K562 (cell line): ENCODE results near the gene NECAB3. TPM values are rescaled to one million over a fixed set of nuclear protein-coding genes. Genes with fewer than 3 reads are reported as not detected.

ENCODE experiments used
- CBFA2T2 ChIP-seq: fragments of 450-650 bp; conservative IDR thresholded peaks from 2 replicates; pipeline ENCODE4 v1.6.1; 2017; ENCODE audit warnings: mild to moderate bottlenecking
- CC2D1A ChIP-seq: fragments of 450-650 bp; IDR thresholded peaks from 2 replicates; pipeline ENCODE4 v1.6.1; 2017; ENCODE audit warnings: mild to moderate bottlenecking
- FOXM1 ChIP-seq, 2 experiments: fragments of 450-650 bp in 1 of 2; sonication (generic) in 1 of 2; formaldehyde crosslinking in 1 of 2; IDR thresholded peaks; 2 replicates each; pipeline versions ENCODE4 v1.6.1 to v1.9.0; 2017 to 2022; ENCODE audit warnings: low read depth in 2 of 2, mild to moderate bottlenecking in 2 of 2, missing genetic modification reagents in 1 of 2, moderate library complexity in 1 of 2
- GATAD2B ChIP-seq: fragments of 450-650 bp; IDR thresholded peaks from 2 replicates; pipeline ENCODE4 v1.6.1; 2017; ENCODE audit warnings: mild to moderate bottlenecking, borderline replicate concordance
- HDAC1 ChIP-seq, 2 experiments: fragments of 450-650 bp; IDR thresholded peaks; 2 replicates each; pipeline ENCODE4 v1.6.1; 2016 to 2017; ENCODE audit warnings: inconsistent platforms in 1 of 2, mild to moderate bottlenecking in 1 of 2, moderate library complexity in 1 of 2
- KHSRP ChIP-seq: fragments of 450-650 bp; IDR thresholded peaks from 2 replicates; pipeline ENCODE4 v1.6.1; 2017
- L3MBTL2 ChIP-seq: fragments of 450-650 bp; IDR thresholded peaks from 2 replicates; pipeline ENCODE4 v1.6.1; 2016; ENCODE audit warnings: mild to moderate bottlenecking, moderate library complexity
- MAFG ChIP-seq: fragments of 450-650 bp; conservative IDR thresholded peaks from 2 replicates; pipeline ENCODE4 v1.6.1; 2016; ENCODE audit warnings: missing genetic modification characterization, missing compliant biosample characterization
- MECOM ChIP-seq: fragments of 250-450 bp; sonication (Bioruptor Pico); IDR thresholded peaks from 2 replicates; pipeline ENCODE4 v1.8.0; 2022; ENCODE audit warnings: inconsistent platforms
- MTA2 ChIP-seq: fragments of 450-650 bp; IDR thresholded peaks from 2 replicates; pipeline ENCODE4 v1.6.1; 2016; ENCODE audit warnings: low read depth
- NCOR1 ChIP-seq: fragments of 450-650 bp; IDR thresholded peaks from 2 replicates; pipeline ENCODE4 v1.6.1; 2016; ENCODE audit warnings: mild to moderate bottlenecking, moderate library complexity
- NEUROD1 ChIP-seq: fragments of 150-350 bp; IDR thresholded peaks from 2 replicates; pipeline ENCODE4 v1.6.1; 2014; ENCODE audit warnings: borderline replicate concordance, low read length, low read depth; ENCODE audit not compliant: partially characterized antibody
- NFE2 ChIP-seq: IDR thresholded peaks from 2 replicates; pipeline ENCODE4 v1.6.1; 2014; ENCODE audit warnings: antibody characterized with exemption, low read depth
- PHB2 ChIP-seq: fragments of 450-650 bp; IDR thresholded peaks from 2 replicates; pipeline ENCODE4 v1.6.1; 2017; ENCODE audit warnings: low read depth
- POLR2AphosphoS5 ChIP-seq: IDR thresholded peaks from 2 replicates; pipeline ENCODE4 v1.6.1; 2011; ENCODE audit warnings: mild to moderate bottlenecking, low read depth, low read length, moderate library complexity; ENCODE audit not compliant: control insufficient read depth, insufficient read depth
- SMARCA4 ChIP-seq: fragments of 450-650 bp; IDR thresholded peaks from 2 replicates; pipeline ENCODE4 v1.6.1; 2016
- TAF1 ChIP-seq: IDR thresholded peaks from 2 replicates; pipeline ENCODE4 v1.6.1; 2011; ENCODE audit warnings: mild to moderate bottlenecking, low read length, moderate library complexity; ENCODE audit not compliant: insufficient read depth, control insufficient read depth, severe bottlenecking; ENCODE audit errors: extremely low read depth
- TAL1 ChIP-seq: fragments of 450-650 bp; IDR thresholded peaks from 2 replicates; pipeline ENCODE4 v1.6.1; 2016; ENCODE audit warnings: mild to moderate bottlenecking
- TEAD4 ChIP-seq, 2 experiments: sonication (generic) in 1 of 2; formaldehyde crosslinking in 1 of 2; IDR thresholded peaks; 2 replicates each; pipeline versions ENCODE4 v1.6.1 to v1.8.0; 2012 to 2022; ENCODE audit warnings: borderline replicate concordance in 1 of 2, inconsistent platforms in 1 of 2, low read length in 1 of 2, mild to moderate bottlenecking in 1 of 2, missing genetic modification reagents in 1 of 2
- THRAP3 ChIP-seq: fragments of 450-650 bp; IDR thresholded peaks from 2 replicates; pipeline ENCODE4 v1.6.1; 2016; ENCODE audit warnings: mild to moderate bottlenecking, inconsistent platforms, borderline replicate concordance
- ZFP36 ChIP-seq: fragments of 150-350 bp; IDR thresholded peaks from 2 replicates; pipeline ENCODE4 v1.6.1; 2018; ENCODE audit warnings: low read length, low read depth; ENCODE audit not compliant: partially characterized antibody
- ZNF212 ChIP-seq: fragments of 450-650 bp; formaldehyde crosslinking; IDR thresholded peaks from 2 replicates; pipeline ENCODE4 v1.4.0; 2020; ENCODE audit warnings: mild to moderate bottlenecking
- ZNF217 ChIP-seq: sonication (generic); formaldehyde crosslinking; IDR thresholded peaks from 2 replicates; pipeline ENCODE4 v1.8.0; 2022; ENCODE audit warnings: mild to moderate bottlenecking, missing genetic modification reagents
- ZNF384 ChIP-seq: IDR thresholded peaks from 2 replicates; pipeline ENCODE4 v1.6.1; 2012; ENCODE audit warnings: low read depth, low read length, improper control_type of control experiment
- ZNF583 ChIP-seq: fragments of 250-450 bp; sonication (Bioruptor Pico); IDR thresholded peaks from 2 replicates; pipeline ENCODE4 v1.4.0; 2020
- ZNF668 ChIP-seq: fragments of 250-450 bp; sonication (Bioruptor Pico); IDR thresholded peaks from 2 replicates; pipeline ENCODE4 v1.8.0; 2022; ENCODE audit warnings: mild to moderate bottlenecking, inconsistent platforms
- ZNF766 ChIP-seq: fragments of 200-800 bp; sonication (Bioruptor generic); conservative IDR thresholded peaks from 2 replicates; pipeline ENCODE4 v1.6.1; 2016; ENCODE audit warnings: missing genetic modification characterization, missing compliant biosample characterization
- polyA plus RNA-seq, 8 experiments: library from polyadenylated mRNA; depleted of rRNA in 4 of 8; stranded (reverse) in 5 of 8; unstranded in 3 of 8; fragments of >200 nt; fragmentation: Nextera tagmentation in 2 of 8; fragmentation: Illumina TruSeq in 1 of 8; extraction: Ambion mirVana in 2 of 8; extraction: Trizol in 1 of 8; gene quantifications; 2 replicates each; pipeline versions ENCODE4 v1.2.1 to v1.2.3, GENCODE V29; 2011 to 2014; ENCODE audit warnings: inconsistent platforms in 1 of 8, missing spikeins in 1 of 8
- total RNA-seq, 7 experiments: library from RNA; depleted of rRNA in 6 of 7; stranded (reverse); fragments of >200 nt in 6 of 7; fragmentation: Illumina TruSeq in 2 of 7; extraction: Trizol in 2 of 7; gene quantifications; 2 replicates each; pipeline versions ENCODE4 v1.2.1 to v1.2.3, GENCODE V29; 2011 to 2021; ENCODE audit warnings: low replicate concordance in 1 of 7
- TF ChIP-seq, protein P1 (sequence below): fragments of 450-650 bp; IDR thresholded peaks from 2 replicates; pipeline ENCODE4 v1.6.1; 2017; ENCODE audit warnings: antibody characterized with exemption, mild to moderate bottlenecking

The NECAB3 gene
- total and polyA plus RNA-seq, 9 of the 15 experiments (the other 6 are each of a cell fraction or from before 2014, with no cell fraction given), result 0.94 to 63.3 (median 31.5) TPM

GRCh38 chr20:33688938-33689424 lies 14.8 kb upstream of the NECAB3 start (continued):
- peak; percentile 48; the same call in 1 of the 2 replicates for TF ChIP-seq ZNF384
- 0 out of 2 replicates have a peak, but pooled peaks have one; percentile 16 for TF ChIP-seq CC2D1A
- peak; percentile 95 for TF ChIP-seq ZFP36
- TF ChIP-seq L3MBTL2, result peak; percentile 30; the same call in 1 of the 2 replicates
- TF ChIP-seq FOXM1 (IDR thresholded peaks at IDR 0.05; ENCODE audit: low read depth), result peak; percentile 84
- TF ChIP-seq FOXM1 (CRISPR knock-in tag; IDR thresholded peaks at IDR 0.05; ENCODE audit: low read depth), result no peak
- TF ChIP-seq PHB2, result peak; percentile 63; the same call in 1 of the 2 replicates
- peak; percentile 83 for TF ChIP-seq MTA2
- TF ChIP-seq SMARCA4, result peak; percentile 91
- peak; percentile 92 for TF ChIP-seq TAL1
- 0 out of 2 replicates have a peak, but pooled peaks have one; percentile 15 for TF ChIP-seq ZNF668 (CRISPR knock-in tag)
- peak in 1 of 2 experiments; percentile 64; a peak in 2 of 4 replicates for TF ChIP-seq HDAC1 (IDR thresholded peaks at IDR 0.05)
- no peak for TF ChIP-seq ZNF583 (CRISPR knock-in tag)
- TF ChIP-seq POLR2AphosphoS5, result peak; percentile 81
- TF ChIP-seq NEUROD1, result peak; percentile 34
- peak; percentile 83; the same call in 1 of the 2 replicates for TF ChIP-seq ZNF766 (CRISPR knock-in tag)
- no peak for TF ChIP-seq KHSRP
- no peak for TF ChIP-seq ZNF212
- no peak for TF ChIP-seq THRAP3
- TF ChIP-seq CBFA2T2, result peak; percentile 92
- peak; percentile 74; the same call in 1 of the 2 replicates for TF ChIP-seq GATAD2B
- peak; percentile 93 for TF ChIP-seq TEAD4 (IDR thresholded peaks at IDR 0.05; ENCODE audit: low read length)
- TF ChIP-seq TEAD4 (CRISPR knock-in tag; IDR thresholded peaks at IDR 0.05; ENCODE audit: borderline replicate concordance), result no peak
- peak; percentile 66 for TF ChIP-seq MAFG (tag)
- TF ChIP-seq TAF1, result peak; percentile 21
- TF ChIP-seq NFE2, result peak; percentile 70
- peak; percentile 93 for TF ChIP-seq NCOR1
- no peak for TF ChIP-seq ZNF217
- TF ChIP-seq, protein P1, sequence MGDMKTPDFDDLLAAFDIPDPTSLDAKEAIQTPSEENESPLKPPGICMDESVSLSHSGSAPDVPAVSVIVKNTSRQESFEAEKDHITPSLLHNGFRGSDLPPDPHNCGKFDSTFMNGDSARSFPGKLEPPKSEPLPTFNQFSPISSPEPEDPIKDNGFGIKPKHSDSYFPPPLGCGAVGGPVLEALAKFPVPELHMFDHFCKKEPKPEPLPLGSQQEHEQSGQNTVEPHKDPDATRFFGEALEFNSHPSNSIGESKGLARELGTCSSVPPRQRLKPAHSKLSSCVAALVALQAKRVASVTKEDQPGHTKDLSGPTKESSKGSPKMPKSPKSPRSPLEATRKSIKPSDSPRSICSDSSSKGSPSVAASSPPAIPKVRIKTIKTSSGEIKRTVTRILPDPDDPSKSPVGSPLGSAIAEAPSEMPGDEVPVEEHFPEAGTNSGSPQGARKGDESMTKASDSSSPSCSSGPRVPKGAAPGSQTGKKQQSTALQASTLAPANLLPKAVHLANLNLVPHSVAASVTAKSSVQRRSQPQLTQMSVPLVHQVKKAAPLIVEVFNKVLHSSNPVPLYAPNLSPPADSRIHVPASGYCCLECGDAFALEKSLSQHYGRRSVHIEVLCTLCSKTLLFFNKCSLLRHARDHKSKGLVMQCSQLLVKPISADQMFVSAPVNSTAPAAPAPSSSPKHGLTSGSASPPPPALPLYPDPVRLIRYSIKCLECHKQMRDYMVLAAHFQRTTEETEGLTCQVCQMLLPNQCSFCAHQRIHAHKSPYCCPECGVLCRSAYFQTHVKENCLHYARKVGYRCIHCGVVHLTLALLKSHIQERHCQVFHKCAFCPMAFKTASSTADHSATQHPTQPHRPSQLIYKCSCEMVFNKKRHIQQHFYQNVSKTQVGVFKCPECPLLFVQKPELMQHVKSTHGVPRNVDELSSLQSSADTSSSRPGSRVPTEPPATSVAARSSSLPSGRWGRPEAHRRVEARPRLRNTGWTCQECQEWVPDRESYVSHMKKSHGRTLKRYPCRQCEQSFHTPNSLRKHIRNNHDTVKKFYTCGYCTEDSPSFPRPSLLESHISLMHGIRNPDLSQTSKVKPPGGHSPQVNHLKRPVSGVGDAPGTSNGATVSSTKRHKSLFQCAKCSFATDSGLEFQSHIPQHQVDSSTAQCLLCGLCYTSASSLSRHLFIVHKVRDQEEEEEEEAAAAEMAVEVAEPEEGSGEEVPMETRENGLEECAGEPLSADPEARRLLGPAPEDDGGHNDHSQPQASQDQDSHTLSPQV, result peak; percentile 51; the same call in 1 of the 2 replicates
- TF ChIP-seq MECOM (CRISPR knock-in tag), result peak; percentile 48; the same call in 1 of the 2 replicates
